A549 (cell line): Measurements from ENCODE around the gene PSEN2.

ENCODE experiments used
- CEBPB ChIP-seq, 2 experiments: fragments of >200 bp in 1 of 2; sonication (Bioruptor Twin) in 1 of 2; formaldehyde crosslinking in 1 of 2; IDR thresholded peaks; 2 replicates each; pipeline ENCODE4 v1.6.1; 2012 to 2016
- CHD2 ChIP-seq: fragments of 150-350 bp; IDR thresholded peaks from 2 replicates; pipeline ENCODE4 v1.6.1; 2014; ENCODE audit warnings: low read length; ENCODE audit not compliant: partially characterized antibody
- CHD4 ChIP-seq: fragments of 200-600 bp; sonication (generic); IDR thresholded peaks from 2 replicates; pipeline ENCODE4 v1.6.1; 2016; ENCODE audit warnings: antibody characterized with exemption, mild to moderate bottlenecking, borderline replicate concordance
- EP300 ChIP-seq, 2 experiments: fragments of >200 bp; sonication (Bioruptor Twin); formaldehyde crosslinking; IDR thresholded peaks; 2 replicates in 1 of 2; 3 replicates in 1 of 2; pipeline ENCODE4 v1.6.1; 2016 to 2017
- NPAS2 ChIP-seq: fragments of 250-450 bp; sonication (Bioruptor Pico); IDR thresholded peaks from 2 replicates; pipeline ENCODE4 v1.8.0; 2022; ENCODE audit warnings: mild to moderate bottlenecking, moderate library complexity, borderline replicate concordance
- POLR2A ChIP-seq: IDR thresholded peaks from 2 replicates; pipeline ENCODE4 v1.6.1; 2012; ENCODE audit warnings: mild to moderate bottlenecking, low read length
- SMC3 ChIP-seq: fragments of >200 bp; sonication (Bioruptor Twin); formaldehyde crosslinking; IDR thresholded peaks from 3 replicates; pipeline ENCODE4 v1.6.1; 2018; ENCODE audit warnings: inconsistent platforms
- ZSCAN20 ChIP-seq: fragments of 250-450 bp; sonication (Bioruptor Pico); IDR thresholded peaks from 2 replicates; pipeline ENCODE4 v1.8.0; 2022; ENCODE audit warnings: mild to moderate bottlenecking, moderate library complexity
- TF ChIP-seq, protein P1 (sequence below): fragments of >200 bp; sonication (Bioruptor Twin); formaldehyde crosslinking; IDR thresholded peaks from 3 replicates; pipeline ENCODE4 v1.5.1; 2016
- TF ChIP-seq, protein P2 (sequence below): IDR thresholded peaks from 2 replicates; pipeline ENCODE4 v1.6.1; 2012
- TF ChIP-seq, protein P3 (sequence below): fragments of 450-650 bp; IDR thresholded peaks from 2 replicates; pipeline ENCODE4 v1.6.1; 2014; ENCODE audit warnings: antibody characterized with exemption
- TF ChIP-seq, protein P4 (sequence below): fragments of 250-450 bp; sonication (Bioruptor Pico); IDR thresholded peaks from 2 replicates; pipeline ENCODE4 v1.5.0; 2021; ENCODE audit warnings: mild to moderate bottlenecking, moderate library complexity, borderline replicate concordance

DNA sequence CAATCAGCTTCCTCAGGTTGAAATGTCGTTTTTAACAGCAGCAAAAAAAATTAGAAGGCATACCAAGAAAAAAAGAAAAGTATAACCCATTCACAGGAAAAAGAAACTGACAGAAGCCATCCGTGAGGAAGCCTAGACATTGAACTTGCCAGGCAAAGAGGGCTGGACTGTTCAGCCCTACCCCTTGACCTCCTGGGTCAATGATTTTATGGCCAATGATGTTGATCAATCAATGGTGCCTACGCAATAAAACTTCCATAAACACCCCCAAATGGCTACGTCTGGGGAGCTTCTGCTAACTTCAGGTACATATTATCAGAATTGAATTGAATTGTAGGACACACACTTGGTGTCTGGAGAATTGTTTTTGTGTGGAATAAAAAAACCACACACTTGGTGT lies 4.8 kb upstream of the PSEN2 start:
- TF ChIP-seq NPAS2 (CRISPR knock-in tag) = no peak
- TF ChIP-seq, protein P1, sequence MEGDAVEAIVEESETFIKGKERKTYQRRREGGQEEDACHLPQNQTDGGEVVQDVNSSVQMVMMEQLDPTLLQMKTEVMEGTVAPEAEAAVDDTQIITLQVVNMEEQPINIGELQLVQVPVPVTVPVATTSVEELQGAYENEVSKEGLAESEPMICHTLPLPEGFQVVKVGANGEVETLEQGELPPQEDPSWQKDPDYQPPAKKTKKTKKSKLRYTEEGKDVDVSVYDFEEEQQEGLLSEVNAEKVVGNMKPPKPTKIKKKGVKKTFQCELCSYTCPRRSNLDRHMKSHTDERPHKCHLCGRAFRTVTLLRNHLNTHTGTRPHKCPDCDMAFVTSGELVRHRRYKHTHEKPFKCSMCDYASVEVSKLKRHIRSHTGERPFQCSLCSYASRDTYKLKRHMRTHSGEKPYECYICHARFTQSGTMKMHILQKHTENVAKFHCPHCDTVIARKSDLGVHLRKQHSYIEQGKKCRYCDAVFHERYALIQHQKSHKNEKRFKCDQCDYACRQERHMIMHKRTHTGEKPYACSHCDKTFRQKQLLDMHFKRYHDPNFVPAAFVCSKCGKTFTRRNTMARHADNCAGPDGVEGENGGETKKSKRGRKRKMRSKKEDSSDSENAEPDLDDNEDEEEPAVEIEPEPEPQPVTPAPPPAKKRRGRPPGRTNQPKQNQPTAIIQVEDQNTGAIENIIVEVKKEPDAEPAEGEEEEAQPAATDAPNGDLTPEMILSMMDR = no peak
- TF ChIP-seq ZSCAN20 = no peak
- TF ChIP-seq CEBPB (IDR thresholded peaks at IDR 0.05) = no peak
- TF ChIP-seq, protein P2, sequence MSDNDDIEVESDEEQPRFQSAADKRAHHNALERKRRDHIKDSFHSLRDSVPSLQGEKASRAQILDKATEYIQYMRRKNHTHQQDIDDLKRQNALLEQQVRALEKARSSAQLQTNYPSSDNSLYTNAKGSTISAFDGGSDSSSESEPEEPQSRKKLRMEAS = no peak
- TF ChIP-seq SMC3 = no peak
- no peak for TF ChIP-seq CHD2
- TF ChIP-seq EP300 (IDR thresholded peaks at IDR 0.05) = no peak
- TF ChIP-seq, protein P3, sequence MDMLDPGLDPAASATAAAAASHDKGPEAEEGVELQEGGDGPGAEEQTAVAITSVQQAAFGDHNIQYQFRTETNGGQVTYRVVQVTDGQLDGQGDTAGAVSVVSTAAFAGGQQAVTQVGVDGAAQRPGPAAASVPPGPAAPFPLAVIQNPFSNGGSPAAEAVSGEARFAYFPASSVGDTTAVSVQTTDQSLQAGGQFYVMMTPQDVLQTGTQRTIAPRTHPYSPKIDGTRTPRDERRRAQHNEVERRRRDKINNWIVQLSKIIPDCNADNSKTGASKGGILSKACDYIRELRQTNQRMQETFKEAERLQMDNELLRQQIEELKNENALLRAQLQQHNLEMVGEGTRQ = no peak
- TF ChIP-seq, protein P4, sequence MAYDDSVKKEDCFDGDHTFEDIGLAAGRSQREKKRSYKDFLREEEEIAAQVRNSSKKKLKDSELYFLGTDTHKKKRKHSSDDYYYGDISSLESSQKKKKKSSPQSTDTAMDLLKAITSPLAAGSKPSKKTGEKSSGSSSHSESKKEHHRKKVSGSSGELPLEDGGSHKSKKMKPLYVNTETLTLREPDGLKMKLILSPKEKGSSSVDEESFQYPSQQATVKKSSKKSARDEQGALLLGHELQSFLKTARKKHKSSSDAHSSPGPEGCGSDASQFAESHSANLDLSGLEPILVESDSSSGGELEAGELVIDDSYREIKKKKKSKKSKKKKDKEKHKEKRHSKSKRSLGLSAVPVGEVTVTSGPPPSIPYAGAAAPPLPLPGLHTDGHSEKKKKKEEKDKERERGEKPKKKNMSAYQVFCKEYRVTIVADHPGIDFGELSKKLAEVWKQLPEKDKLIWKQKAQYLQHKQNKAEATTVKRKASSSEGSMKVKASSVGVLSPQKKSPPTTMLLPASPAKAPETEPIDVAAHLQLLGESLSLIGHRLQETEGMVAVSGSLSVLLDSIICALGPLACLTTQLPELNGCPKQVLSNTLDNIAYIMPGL = no peak
- TF ChIP-seq POLR2A = no peak
- TF ChIP-seq CHD4 = no peak
